SK-N-SH treated with all-trans-retinoic acid at 6 μM for 48 hours (cell line): Measurements from ENCODE around the gene LRBA.

Experiments
- BACH2 ChIP-seq: fragments of 250-450 bp; sonication (Bioruptor Pico); IDR thresholded peaks from 2 replicates; pipeline ENCODE4 v1.9.0; 2021; ENCODE audit warnings: mild to moderate bottlenecking, borderline replicate concordance
- PATZ1 ChIP-seq: fragments of 250-450 bp; sonication (Bioruptor Pico); IDR thresholded peaks from 2 replicates; pipeline ENCODE4 v1.8.0; 2020; ENCODE audit warnings: mild to moderate bottlenecking, moderate library complexity, borderline replicate concordance
- ZFP30 ChIP-seq: fragments of 450-650 bp; formaldehyde crosslinking; IDR thresholded peaks from 2 replicates; pipeline ENCODE4 v1.5.0; 2022; ENCODE audit warnings: mild to moderate bottlenecking, moderate library complexity
- ZNF565 ChIP-seq: fragments of 450-650 bp; formaldehyde crosslinking; conservative IDR thresholded peaks from 2 replicates; pipeline ENCODE4 v1.5.0; 2020; ENCODE audit warnings: low read depth, mild to moderate bottlenecking, moderate library complexity
- TF ChIP-seq, protein P1 (sequence below): fragments of 250-450 bp; sonication (Bioruptor Pico); IDR thresholded peaks from 2 replicates; pipeline ENCODE4 v1.5.1; 2021; ENCODE audit warnings: mild to moderate bottlenecking, moderate library complexity
- TF ChIP-seq, protein P2 (sequence below): fragments of 250-450 bp; sonication (Bioruptor Pico); IDR thresholded peaks from 2 replicates; pipeline ENCODE4 v1.5.0; 2020; ENCODE audit warnings: mild to moderate bottlenecking, moderate library complexity

- TF ChIP-seq PATZ1 (CRISPR knock-in tag) (no peak), ZNF565 (CRISPR knock-in tag) (no peak), BACH2 (no peak), ZFP30 (no peak)
- TF ChIP-seq, protein P1, sequence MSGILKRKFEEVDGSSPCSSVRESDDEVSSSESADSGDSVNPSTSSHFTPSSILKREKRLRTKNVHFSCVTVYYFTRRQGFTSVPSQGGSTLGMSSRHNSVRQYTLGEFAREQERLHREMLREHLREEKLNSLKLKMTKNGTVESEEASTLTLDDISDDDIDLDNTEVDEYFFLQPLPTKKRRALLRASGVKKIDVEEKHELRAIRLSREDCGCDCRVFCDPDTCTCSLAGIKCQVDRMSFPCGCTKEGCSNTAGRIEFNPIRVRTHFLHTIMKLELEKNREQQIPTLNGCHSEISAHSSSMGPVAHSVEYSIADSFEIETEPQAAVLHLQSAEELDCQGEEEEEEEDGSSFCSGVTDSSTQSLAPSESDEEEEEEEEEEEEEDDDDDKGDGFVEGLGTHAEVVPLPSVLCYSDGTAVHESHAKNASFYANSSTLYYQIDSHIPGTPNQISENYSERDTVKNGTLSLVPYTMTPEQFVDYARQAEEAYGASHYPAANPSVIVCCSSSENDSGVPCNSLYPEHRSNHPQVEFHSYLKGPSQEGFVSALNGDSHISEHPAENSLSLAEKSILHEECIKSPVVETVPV (CRISPR knock-in tag): no peak
- TF ChIP-seq, protein P2, sequence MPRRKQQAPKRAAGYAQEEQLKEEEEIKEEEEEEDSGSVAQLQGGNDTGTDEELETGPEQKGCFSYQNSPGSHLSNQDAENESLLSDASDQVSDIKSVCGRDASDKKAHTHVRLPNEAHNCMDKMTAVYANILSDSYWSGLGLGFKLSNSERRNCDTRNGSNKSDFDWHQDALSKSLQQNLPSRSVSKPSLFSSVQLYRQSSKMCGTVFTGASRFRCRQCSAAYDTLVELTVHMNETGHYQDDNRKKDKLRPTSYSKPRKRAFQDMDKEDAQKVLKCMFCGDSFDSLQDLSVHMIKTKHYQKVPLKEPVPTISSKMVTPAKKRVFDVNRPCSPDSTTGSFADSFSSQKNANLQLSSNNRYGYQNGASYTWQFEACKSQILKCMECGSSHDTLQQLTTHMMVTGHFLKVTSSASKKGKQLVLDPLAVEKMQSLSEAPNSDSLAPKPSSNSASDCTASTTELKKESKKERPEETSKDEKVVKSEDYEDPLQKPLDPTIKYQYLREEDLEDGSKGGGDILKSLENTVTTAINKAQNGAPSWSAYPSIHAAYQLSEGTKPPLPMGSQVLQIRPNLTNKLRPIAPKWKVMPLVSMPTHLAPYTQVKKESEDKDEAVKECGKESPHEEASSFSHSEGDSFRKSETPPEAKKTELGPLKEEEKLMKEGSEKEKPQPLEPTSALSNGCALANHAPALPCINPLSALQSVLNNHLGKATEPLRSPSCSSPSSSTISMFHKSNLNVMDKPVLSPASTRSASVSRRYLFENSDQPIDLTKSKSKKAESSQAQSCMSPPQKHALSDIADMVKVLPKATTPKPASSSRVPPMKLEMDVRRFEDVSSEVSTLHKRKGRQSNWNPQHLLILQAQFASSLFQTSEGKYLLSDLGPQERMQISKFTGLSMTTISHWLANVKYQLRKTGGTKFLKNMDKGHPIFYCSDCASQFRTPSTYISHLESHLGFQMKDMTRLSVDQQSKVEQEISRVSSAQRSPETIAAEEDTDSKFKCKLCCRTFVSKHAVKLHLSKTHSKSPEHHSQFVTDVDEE (CRISPR knock-in tag): no peak
These were observed 27.9 kb downstream of the LRBA start for GRCh38 chr4:150987204-150987603.
